ENCODE measurements around the gene PLCB4.

DNA sequence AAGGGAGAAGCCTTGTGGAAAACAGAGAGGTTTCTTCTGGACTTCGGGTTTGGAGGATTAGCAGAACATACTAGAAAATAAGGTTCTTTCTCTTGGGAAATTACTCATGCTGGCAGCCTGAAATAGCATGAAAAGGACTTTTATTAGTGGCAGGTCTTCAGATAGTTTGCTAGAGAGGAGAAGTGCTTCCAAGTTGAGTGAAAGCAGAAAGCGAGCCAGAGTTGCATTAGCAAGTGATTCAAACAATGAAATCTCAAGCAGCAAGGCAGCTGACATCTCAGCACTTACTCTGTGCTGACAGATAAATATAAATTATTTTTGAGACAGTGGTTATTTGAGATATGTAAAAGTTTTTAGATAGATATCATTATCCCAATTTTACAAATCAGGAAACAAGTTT, 91.9 kb downstream of the PLCB4 start:
- TF ChIP-seq, protein P1, sequence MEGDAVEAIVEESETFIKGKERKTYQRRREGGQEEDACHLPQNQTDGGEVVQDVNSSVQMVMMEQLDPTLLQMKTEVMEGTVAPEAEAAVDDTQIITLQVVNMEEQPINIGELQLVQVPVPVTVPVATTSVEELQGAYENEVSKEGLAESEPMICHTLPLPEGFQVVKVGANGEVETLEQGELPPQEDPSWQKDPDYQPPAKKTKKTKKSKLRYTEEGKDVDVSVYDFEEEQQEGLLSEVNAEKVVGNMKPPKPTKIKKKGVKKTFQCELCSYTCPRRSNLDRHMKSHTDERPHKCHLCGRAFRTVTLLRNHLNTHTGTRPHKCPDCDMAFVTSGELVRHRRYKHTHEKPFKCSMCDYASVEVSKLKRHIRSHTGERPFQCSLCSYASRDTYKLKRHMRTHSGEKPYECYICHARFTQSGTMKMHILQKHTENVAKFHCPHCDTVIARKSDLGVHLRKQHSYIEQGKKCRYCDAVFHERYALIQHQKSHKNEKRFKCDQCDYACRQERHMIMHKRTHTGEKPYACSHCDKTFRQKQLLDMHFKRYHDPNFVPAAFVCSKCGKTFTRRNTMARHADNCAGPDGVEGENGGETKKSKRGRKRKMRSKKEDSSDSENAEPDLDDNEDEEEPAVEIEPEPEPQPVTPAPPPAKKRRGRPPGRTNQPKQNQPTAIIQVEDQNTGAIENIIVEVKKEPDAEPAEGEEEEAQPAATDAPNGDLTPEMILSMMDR (IDR thresholded peaks at IDR 0.05), result no peak
- TF ChIP-seq TP53 (CRISPR knock-in tag; IDR thresholded peaks at IDR 0.05) (no peak), SMAD3 (CRISPR knock-in tag; IDR thresholded peaks at IDR 0.05; ENCODE audit: borderline replicate concordance) (no peak), OVOL2 (CRISPR knock-in tag; IDR thresholded peaks at IDR 0.05; ENCODE audit: borderline replicate concordance) (no peak), ZNF121 (CRISPR knock-in tag; IDR thresholded peaks at IDR 0.05) (no peak), FOXJ3 (CRISPR knock-in tag; IDR thresholded peaks at IDR 0.05; ENCODE audit: borderline replicate concordance) (no peak)
- TF ChIP-seq, protein P2, sequence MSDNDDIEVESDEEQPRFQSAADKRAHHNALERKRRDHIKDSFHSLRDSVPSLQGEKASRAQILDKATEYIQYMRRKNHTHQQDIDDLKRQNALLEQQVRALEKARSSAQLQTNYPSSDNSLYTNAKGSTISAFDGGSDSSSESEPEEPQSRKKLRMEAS (CRISPR knock-in tag; IDR thresholded peaks at IDR 0.05), result no peak
- TF ChIP-seq, protein P3, sequence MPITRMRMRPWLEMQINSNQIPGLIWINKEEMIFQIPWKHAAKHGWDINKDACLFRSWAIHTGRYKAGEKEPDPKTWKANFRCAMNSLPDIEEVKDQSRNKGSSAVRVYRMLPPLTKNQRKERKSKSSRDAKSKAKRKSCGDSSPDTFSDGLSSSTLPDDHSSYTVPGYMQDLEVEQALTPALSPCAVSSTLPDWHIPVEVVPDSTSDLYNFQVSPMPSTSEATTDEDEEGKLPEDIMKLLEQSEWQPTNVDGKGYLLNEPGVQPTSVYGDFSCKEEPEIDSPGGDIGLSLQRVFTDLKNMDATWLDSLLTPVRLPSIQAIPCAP (CRISPR knock-in tag; IDR thresholded peaks at IDR 0.05), result no peak

All from WTC11 (cell line).